OCI-LY3 (cell line): ENCODE data around the gene UBB.
"Not testable (repeated sequence)": the region's sequence is repeated elsewhere in the genome, so short reads cannot be mapped to it uniquely, and the experiment has no call there.

Source experiments
- CTCF ChIP-seq: fragments of 200-600, 300-600 bp; sonication (generic); IDR thresholded peaks from 2 replicates; pipeline ENCODE4 v1.5.1; 2014; ENCODE audit warnings: antibody characterized with exemption, low read length, low read depth
- EZH2phosphoT487 ChIP-seq: fragments of 200-600 bp; shearing (Covaris generic); IDR thresholded peaks from 2 replicates; pipeline ENCODE4 v1.6.1; 2018; ENCODE audit warnings: antibody characterized with exemption, mixed run types, low read depth

GRCh38 chr17:16386126-16386507 is 5.2 kb downstream of the UBB start:
- TF ChIP-seq CTCF, EZH2phosphoT487: not testable (repeated sequence)
